Astrocyte of the spinal cord (primary cell): ENCODE results near the gene PKD2L1.

Source experiments
- DNase-seq: peaks from one replicate; pipeline ENCODE4 v3.0.0; 2011; ENCODE audit warnings: low read depth, low spot score
- H3K4me3 ChIP-seq: 2 replicates; pipeline ENCODE4 v1.5.1; 2011; ENCODE audit warnings: low read depth, mild to moderate bottlenecking, low read length, moderate library complexity
- in situ Hi-C: cut with HindIII; loops from 2 replicates; pipeline ENCODE4 v1.10.0; 2017; ENCODE audit warnings: low sequenced_read_pairs
- TF ChIP-seq, protein P1 (sequence below): IDR thresholded peaks from 2 replicates; pipeline ENCODE4 v1.5.1; 2012; ENCODE audit warnings: low read depth, mild to moderate bottlenecking, low read length, inconsistent platforms

Gene PKD2L1

DNA sequence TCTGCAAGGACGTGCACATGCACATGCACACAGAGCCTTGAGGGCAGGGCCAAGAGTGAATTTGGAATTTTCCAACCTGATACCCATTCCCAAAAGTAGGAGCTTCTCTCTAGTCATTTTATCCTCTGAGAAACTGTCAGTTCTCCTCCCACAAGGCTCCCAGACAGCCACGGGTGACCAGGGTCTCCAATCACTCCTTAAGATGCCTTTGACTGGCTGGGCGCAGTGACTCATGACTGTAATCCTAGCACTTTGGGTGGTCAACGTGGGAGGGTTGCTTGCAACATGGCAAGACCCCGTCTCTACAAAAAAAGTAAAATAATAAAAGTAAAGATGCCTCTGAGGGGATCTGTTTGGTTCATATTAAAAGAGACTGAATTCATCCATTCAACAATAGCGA is 30.2 kb upstream of the PKD2L1 start:
- no peak overlapping the region for H3K4me3 ChIP-seq
- DNase-seq: no peak
- in situ Hi-C loops: no loop called here
- TF ChIP-seq, protein P1, sequence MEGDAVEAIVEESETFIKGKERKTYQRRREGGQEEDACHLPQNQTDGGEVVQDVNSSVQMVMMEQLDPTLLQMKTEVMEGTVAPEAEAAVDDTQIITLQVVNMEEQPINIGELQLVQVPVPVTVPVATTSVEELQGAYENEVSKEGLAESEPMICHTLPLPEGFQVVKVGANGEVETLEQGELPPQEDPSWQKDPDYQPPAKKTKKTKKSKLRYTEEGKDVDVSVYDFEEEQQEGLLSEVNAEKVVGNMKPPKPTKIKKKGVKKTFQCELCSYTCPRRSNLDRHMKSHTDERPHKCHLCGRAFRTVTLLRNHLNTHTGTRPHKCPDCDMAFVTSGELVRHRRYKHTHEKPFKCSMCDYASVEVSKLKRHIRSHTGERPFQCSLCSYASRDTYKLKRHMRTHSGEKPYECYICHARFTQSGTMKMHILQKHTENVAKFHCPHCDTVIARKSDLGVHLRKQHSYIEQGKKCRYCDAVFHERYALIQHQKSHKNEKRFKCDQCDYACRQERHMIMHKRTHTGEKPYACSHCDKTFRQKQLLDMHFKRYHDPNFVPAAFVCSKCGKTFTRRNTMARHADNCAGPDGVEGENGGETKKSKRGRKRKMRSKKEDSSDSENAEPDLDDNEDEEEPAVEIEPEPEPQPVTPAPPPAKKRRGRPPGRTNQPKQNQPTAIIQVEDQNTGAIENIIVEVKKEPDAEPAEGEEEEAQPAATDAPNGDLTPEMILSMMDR: no peak

DNA sequence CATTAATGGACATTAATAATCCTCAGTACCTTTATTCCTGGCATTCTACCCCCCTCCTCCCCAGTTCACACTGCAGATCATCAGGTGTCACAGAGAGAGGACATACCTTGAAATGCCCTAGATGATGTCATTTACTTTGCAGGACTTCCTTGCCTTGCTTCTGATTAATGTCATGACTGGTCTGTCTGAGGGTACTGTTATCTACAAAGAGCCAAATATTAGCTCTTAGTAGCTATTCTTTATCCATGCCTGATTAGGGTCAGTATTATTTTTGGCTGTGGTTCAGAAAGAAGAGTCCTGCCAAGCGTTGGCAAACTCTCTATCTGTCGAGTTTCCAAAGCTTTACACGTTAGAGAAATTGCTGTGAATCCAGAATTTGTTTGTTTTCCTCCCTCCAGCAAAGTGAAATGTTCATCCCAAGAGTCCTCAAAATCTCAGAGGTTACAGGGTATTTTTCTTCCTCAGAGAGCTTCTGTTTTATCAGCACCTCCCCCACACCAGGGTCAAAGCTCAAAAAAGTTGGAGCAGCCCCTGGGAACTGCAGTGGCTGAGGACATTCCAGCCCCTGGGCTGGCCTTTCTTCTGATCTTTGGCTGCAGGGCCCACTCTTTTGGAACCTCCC is 29.6 kb upstream of the PKD2L1 start:
- TF ChIP-seq, protein P1: no peak
- DNase-seq: no peak
- H3K4me3 ChIP-seq: no peak overlapping the region
- in situ Hi-C loops: no loop called here

DNA sequence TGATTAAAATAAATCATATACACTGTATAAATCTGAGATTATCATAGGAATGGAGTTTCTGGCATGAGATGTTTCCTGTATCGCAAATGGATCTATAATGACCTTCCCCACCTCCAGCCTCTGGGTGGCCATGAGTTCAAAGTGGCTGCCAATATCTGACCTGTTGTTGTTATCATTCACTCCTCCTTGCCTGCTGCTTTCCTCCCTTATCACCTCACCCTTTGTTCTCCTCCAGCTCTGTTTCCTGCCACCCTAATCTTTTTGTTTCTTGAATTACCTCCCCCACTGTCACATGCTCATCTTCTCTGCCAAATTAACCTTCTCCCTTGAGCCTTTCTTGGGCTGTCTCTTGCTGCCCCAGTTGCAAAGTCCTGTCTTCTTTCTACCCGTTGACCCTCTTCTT is 29.0 kb upstream of the PKD2L1 start:
- TF ChIP-seq, protein P1: no peak
- in situ Hi-C loops: no loop called here
- DNase-seq: no peak
- no peak overlapping the region for H3K4me3 ChIP-seq

DNA sequence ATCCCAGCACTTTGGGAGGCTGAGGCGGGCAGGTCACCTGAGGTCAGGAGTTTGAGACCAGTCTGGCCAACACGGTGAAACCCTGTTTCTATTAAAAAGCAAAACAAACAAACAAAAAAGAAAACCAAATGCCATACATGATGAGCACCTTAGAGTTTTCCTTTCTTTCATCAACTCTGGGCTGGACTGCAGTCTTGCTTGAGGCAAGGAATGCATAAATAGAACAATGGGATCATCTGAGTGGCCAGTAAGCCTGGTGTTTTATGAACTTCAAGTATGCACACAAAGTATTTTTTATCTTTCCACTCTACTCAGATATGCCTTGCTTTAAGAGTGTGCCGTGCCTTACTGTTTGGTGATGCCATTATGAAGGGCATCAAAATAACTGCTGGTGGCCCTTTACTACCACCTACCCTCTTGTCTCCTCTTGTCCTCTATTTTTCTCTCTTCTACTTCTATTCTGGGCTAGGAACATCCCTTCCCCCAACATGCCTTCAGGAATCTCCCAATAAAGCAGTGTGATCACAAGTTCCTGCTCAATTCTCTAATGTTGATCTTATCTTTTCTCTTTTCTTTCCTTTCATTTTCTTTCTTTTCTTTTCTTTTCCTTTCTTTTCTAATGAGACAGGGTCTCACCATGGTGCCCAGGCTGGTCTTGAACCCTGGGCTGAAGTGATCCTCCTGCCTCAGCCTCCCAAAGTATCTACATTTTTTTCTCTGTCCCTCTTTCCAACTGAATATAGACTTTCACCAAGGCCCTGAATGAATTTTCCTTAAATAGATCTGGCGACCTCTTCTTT is 27.2 kb upstream of the PKD2L1 start:
- in situ Hi-C loops: no loop called here
- TF ChIP-seq, protein P1: no peak
- H3K4me3 ChIP-seq: no peak overlapping the region
- no peak for DNase-seq

DNA sequence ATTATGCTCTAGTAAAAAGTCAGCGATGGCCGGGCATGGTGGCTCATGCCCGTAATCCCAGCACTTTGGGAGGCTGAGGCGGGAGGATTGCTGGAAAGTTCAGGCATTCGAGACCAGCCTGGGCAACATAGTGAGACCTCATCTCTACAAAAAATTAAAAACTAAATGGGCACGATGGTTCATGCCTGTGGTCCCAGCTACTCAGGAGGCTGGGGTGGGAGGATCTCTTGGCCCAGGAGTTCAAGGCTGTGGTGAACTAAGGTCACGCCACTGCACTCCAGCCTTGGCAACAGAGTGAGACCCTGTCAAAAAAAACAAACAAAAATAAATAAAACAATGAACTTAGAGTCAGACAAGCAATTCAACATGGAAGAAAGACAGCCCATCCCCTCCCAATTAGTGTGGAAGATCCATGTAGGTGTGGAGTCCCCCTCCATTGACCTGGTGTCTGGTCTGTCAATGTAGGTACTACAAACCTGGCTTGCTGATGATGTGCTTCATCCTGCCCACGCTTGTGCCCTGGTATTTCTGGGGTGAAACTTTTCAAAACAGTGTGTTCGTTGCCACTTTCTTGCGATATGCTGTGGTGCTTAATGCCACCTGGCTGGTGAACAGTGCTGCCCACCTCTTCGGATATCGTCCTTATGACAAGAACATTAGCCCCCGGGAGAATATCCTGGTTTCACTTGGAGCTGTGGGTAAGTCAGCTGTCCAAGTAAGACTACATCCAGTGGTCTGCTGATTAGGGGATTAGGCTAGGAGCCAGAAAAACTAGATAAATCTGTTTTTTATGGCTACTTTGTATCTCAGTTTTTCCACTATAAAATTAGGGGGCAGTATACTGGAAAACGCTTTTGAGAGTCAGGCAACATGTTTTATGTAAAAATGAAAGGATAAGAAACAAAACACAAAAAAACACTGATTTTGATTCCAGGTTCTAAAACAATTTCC is 26.3 kb upstream of the PKD2L1 start:
- no peak overlapping the region for H3K4me3 ChIP-seq
- no peak for DNase-seq
- TF ChIP-seq, protein P1: no peak
- in situ Hi-C loops: no loop called here

DNA sequence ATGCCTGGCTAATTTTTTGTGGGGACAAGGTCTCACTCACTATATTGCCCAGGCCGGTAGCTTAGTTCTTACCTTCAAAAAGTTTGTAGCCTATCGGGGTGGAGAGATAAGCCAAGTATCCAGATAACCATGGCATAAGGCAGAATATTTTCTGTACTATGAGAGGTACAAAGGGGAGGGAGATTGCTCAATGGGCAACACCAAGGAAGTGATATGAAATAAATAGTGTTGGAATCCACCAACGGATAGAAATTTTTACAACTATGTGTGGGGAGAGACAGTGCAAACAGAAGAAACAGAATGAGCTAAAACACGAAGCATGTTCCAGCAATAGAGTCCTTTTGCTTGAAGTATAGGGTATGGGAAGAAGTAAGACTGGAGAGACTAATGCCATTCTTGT is 25.1 kb upstream of the PKD2L1 start:
- in situ Hi-C loops: no loop called here
- DNase-seq: no peak
- TF ChIP-seq, protein P1: no peak
- H3K4me3 ChIP-seq: no peak overlapping the region
